Suprapubic skin (tissue), 4 donors: ENCODE results near the gene LRIT2. TPM values are rescaled to one million over a fixed set of nuclear protein-coding genes. Genes with fewer than 3 reads are reported as not detected.

Experiments used
- DNase-seq, 2 donors: peaks; one replicate each; pipeline ENCODE4 v3.0.0-alpha.2; 2019; ENCODE audit warnings: low spot score in 2 of 2
- H3K27ac ChIP-seq: fragments of 200-600 bp; sonication (generic); one replicate; pipeline ENCODE4 v1.5.1; 2019
- H3K27me3 ChIP-seq: fragments of 200-600 bp; sonication (generic); one replicate; pipeline ENCODE4 v1.5.1; 2019
- H3K36me3 ChIP-seq: fragments of 200-600 bp; sonication (generic); one replicate; pipeline ENCODE4 v1.5.1; 2019
- H3K4me1 ChIP-seq: fragments of 200-600 bp; sonication (generic); one replicate; pipeline ENCODE4 v1.5.1; 2019
- H3K4me3 ChIP-seq: fragments of 200-600 bp; sonication (generic); one replicate; pipeline ENCODE4 v1.5.1; 2019; ENCODE audit warnings: mild to moderate bottlenecking
- H3K9me3 ChIP-seq: fragments of 200-600 bp; sonication (generic); one replicate; pipeline ENCODE4 v1.5.1; 2019
- EP300 ChIP-seq: sonication (generic); formaldehyde crosslinking; IDR thresholded peaks from one replicate; pipeline ENCODE4 v1.6.1; 2017; ENCODE audit warnings: antibody characterized with exemption
- POLR2A ChIP-seq, 2 donors: fragments of 450-650 bp; IDR thresholded peaks; one replicate each; pipeline ENCODE4 v1.6.1; 2017; ENCODE audit warnings: antibody characterized with exemption in 2 of 2, mild to moderate bottlenecking in 2 of 2, moderate library complexity in 2 of 2
- POLR2AphosphoS5 ChIP-seq, 3 donors: sonication (generic); formaldehyde crosslinking; IDR thresholded peaks; one replicate each; pipeline ENCODE4 v1.6.1; 2017; ENCODE audit warnings: antibody characterized with exemption in 3 of 3
- WGBS: methylation state at CpG from one replicate; pipeline ENCODE4 v1.1.5; 2018; 5-methylcytosine and 5-hydroxymethylcytosine counted together
- total RNA-seq, 4 donors: library from RNA; depleted of rRNA; stranded (reverse); fragments of >200 nt; gene quantifications; one replicate each; pipeline ENCODE4 v1.1.0, GENCODE V29; 2016
- TF ChIP-seq, protein P1 (sequence below), 2 donors: fragments of 200-600 bp in 1 of 2; fragments of 450-650 bp in 1 of 2; sonication (generic) in 1 of 2; IDR thresholded peaks; one replicate each; pipeline ENCODE4 v1.5.1; 2016 to 2019; ENCODE audit warnings: antibody characterized with exemption in 2 of 2, mild to moderate bottlenecking in 1 of 2, moderate library complexity in 1 of 2

LRIT2 gene
- total RNA-seq, 4 donors from 2014 or later: not detected

- peaks cover 5% of the 10 kb centered on the region for H3K27me3 ChIP-seq
- no peaks in the 10 kb centered on the region for H3K36me3 ChIP-seq
- no peak overlapping the region for H3K27ac ChIP-seq
- H3K4me3 ChIP-seq: no peak overlapping the region
- WGBS: 33% methylated on average over 8 of the region's 8 CpGs
- no peaks in the 10 kb centered on the region for H3K9me3 ChIP-seq
- peak; percentile 9 to 79 for DNase-seq
- TF ChIP-seq, protein P1, sequence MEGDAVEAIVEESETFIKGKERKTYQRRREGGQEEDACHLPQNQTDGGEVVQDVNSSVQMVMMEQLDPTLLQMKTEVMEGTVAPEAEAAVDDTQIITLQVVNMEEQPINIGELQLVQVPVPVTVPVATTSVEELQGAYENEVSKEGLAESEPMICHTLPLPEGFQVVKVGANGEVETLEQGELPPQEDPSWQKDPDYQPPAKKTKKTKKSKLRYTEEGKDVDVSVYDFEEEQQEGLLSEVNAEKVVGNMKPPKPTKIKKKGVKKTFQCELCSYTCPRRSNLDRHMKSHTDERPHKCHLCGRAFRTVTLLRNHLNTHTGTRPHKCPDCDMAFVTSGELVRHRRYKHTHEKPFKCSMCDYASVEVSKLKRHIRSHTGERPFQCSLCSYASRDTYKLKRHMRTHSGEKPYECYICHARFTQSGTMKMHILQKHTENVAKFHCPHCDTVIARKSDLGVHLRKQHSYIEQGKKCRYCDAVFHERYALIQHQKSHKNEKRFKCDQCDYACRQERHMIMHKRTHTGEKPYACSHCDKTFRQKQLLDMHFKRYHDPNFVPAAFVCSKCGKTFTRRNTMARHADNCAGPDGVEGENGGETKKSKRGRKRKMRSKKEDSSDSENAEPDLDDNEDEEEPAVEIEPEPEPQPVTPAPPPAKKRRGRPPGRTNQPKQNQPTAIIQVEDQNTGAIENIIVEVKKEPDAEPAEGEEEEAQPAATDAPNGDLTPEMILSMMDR (IDR thresholded peaks at IDR 0.05): peak; percentile 58 to 80
- TF ChIP-seq POLR2AphosphoS5 (IDR thresholded peaks at IDR 0.05) (no peak), EP300 (no peak), POLR2A (IDR thresholded peaks at IDR 0.05) (no peak)
- H3K4me1 ChIP-seq: no peaks in the 10 kb centered on the region
These were observed 20.1 kb downstream of the LRIT2 start for GRCh38 chr10:84205049-84205852.

DNA sequence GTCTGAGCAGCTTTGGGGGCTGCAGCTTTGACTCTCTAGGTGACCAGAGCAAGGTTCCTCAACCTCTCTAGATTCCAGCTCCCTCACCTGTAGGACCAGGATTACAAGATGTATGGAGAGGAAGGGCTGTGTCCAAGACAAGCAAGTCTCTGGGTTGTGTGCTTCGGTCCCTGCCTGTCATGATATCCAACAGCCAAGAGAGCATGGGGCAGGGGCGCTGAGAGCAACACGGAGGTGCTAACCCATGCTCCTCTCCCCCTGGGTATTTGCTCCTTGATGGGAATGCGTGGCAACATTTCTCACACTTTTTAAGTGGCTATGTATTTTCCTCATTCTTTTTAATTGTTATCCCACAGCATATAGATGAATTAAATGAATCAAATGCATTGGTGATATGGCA is 20.7 kb downstream of the LRIT2 start:
- Histone ChIP-seq H3K4me3 (no peak overlapping the region), H3K27ac (no peak overlapping the region), H3K4me1 (no peaks in the 10 kb centered on the region), H3K9me3 (no peaks in the 10 kb centered on the region), H3K36me3 (no peaks in the 10 kb centered on the region), H3K27me3 (peaks cover 5% of the 10 kb centered on the region)
- DNase-seq: peak in 1 of 2 donors; percentile 24
- WGBS: 77% methylated on average over 4 of the region's 4 CpGs
- TF ChIP-seq POLR2A (IDR thresholded peaks at IDR 0.05): no peak
- no peak for TF ChIP-seq EP300
- TF ChIP-seq, protein P1 (IDR thresholded peaks at IDR 0.05): no peak
- TF ChIP-seq POLR2AphosphoS5 (IDR thresholded peaks at IDR 0.05): no peak

DNA sequence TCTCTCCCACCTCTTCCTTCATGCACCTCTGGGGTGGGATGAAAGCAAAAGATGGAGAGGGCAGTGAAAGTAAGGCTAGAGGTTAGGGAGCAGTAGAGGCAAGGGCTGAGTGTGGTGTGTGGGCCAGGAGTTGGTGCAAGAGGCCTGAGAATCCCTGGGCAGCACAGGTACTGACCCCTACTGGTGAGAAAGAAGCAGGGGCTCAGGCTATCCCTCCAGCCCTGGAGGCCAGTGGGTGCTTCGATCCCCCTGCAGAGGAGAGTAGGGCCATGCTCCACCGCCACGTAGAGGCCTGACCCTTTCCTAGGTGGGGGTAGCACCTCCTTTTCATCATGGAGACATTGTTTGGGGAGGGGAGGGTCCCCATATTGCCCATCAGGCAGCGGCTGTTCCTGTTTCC is 21.2 kb downstream of the LRIT2 start:
- Histone ChIP-seq H3K4me1 (peaks cover under 1% of the 10 kb centered on the region), H3K27me3 (peaks cover 5% of the 10 kb centered on the region), H3K9me3 (no peaks in the 10 kb centered on the region), H3K36me3 (no peaks in the 10 kb centered on the region), H3K27ac (no peak overlapping the region), H3K4me3 (no peak overlapping the region)
- WGBS: 89% methylated on average over 4 of the region's 4 CpGs
- no peak for DNase-seq
- TF ChIP-seq, protein P1 (IDR thresholded peaks at IDR 0.05): peak in 1 of 2 donors; percentile 13
- no peak for TF ChIP-seq EP300
- TF ChIP-seq POLR2AphosphoS5 (IDR thresholded peaks at IDR 0.05): no peak
- TF ChIP-seq POLR2A (IDR thresholded peaks at IDR 0.05): no peak

DNA sequence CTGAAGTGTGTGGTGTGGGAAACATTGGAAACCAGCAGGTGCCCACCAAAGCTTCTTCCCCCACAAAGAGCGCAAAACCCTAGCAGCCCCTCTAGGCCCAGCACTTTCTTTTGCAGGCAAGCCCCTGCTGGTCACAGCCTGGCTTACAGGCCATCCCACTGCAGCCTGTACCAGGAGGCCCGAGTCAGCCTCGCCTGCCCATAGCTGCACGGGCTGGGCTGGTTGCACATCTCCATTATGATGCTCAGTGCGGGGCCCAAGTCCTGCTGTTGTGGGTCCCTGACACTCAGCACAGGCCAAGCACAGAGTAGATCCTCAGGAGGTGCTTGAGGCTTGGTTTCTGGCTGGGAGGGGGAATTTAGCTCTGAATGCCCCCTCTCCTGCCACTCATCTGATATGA is 23.0 kb downstream of the LRIT2 start:
- 100% methylated on average over 1 of the region's 5 CpGs for WGBS
- H3K9me3 ChIP-seq: no peaks in the 10 kb centered on the region
- peak in 1 of 2 donors; percentile 48 for DNase-seq
- peaks cover 11% of the 10 kb centered on the region for H3K4me1 ChIP-seq
- H3K4me3 ChIP-seq: no peak overlapping the region
- H3K27ac ChIP-seq: no peak overlapping the region
- H3K27me3 ChIP-seq: peaks cover 5% of the 10 kb centered on the region
- TF ChIP-seq EP300 (no peak), POLR2AphosphoS5 (IDR thresholded peaks at IDR 0.05) (no peak), POLR2A (IDR thresholded peaks at IDR 0.05) (no peak)
- TF ChIP-seq, protein P1 (IDR thresholded peaks at IDR 0.05): no peak
- H3K36me3 ChIP-seq: no peaks in the 10 kb centered on the region

DNA sequence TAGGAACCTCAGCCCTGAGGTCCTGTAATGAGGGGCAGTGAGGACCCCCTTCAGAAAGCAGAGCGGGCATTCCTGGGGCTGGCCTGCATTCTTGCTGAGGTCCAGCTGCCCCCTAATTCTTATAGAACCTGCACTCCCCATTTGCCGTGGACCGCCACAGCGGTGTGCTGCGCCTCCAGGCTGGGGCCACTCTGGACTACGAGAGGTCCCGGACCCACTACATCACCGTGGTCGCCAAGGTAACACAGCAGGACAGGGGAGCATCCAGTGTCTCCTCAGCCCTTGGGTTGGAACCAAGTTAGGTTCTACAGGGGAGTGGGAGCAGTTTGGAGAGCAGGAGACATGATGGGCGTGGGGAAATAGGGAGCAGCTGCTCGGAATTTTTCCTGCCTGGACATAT is 23.7 kb downstream of the LRIT2 start:
- DNase-seq: peak in 1 of 2 donors; percentile 44
- Histone ChIP-seq H3K36me3 (no peaks in the 10 kb centered on the region), H3K27me3 (peaks cover 5% of the 10 kb centered on the region), H3K27ac (no peak overlapping the region), H3K9me3 (no peaks in the 10 kb centered on the region), H3K4me3 (no peak overlapping the region), H3K4me1 (peaks cover 17% of the 10 kb centered on the region)
- TF ChIP-seq EP300: no peak
- TF ChIP-seq POLR2AphosphoS5 (IDR thresholded peaks at IDR 0.05): no peak
- TF ChIP-seq POLR2A (IDR thresholded peaks at IDR 0.05): no peak
- TF ChIP-seq, protein P1 (IDR thresholded peaks at IDR 0.05): no peak
- 89% methylated on average over 10 of the region's 11 CpGs for whole genome bisulfite sequencing
